PC-9 (cell line): ENCODE results near the gene TMEM270. TPM values are rescaled to one million over a fixed set of nuclear protein-coding genes. Genes with fewer than 3 reads are reported as not detected.

Experiments used
- Bru-seq: library from RNA; stranded (reverse); fragments of 400-500 nt; gene quantifications from one replicate; lab custom pipeline; 2021; lab: Mats Ljungman, UMichigan
- BruChase-seq, 2 experiments: library from RNA; stranded (reverse); fragments of 400-500 nt; gene quantifications; one replicate each; lab custom pipeline; 2021; lab: Mats Ljungman, UMichigan
- BruUV-seq: library from RNA; stranded (reverse); fragments of 400-500 nt; replicated peaks from 2 replicates; lab custom pipeline; 2021; lab: Mats Ljungman, UMichigan
- CTCF ChIA-PET: fragments of 300-600 bp; sonication (Branson Sonifier 250); formaldehyde crosslinking; loops from one replicate; lab custom pipeline; 2022; ENCODE audit warnings: antibody characterized with exemption; lab: Charles Lee
- POLR2A ChIA-PET: fragments of 300-600 bp; sonication (Branson Sonifier 250); formaldehyde crosslinking; loops from one replicate; lab custom pipeline; 2022; ENCODE audit warnings: antibody characterized with exemption; ENCODE audit not compliant: unreplicated experiment; lab: Charles Lee
- DNase-seq, 2 experiments: peaks; one replicate each; pipeline versions ENCODE4 v3.0.0 to v3.0.0-alpha.2; 2015 to 2022; ENCODE audit warnings: mixed read lengths in 1 of 2
- H2AFZ ChIP-seq: fragments of 200-600 bp; sonication (generic); 2 replicates; pipeline ENCODE4 v1.8.1; 2017; ENCODE audit warnings: antibody characterized with exemption
- H3F3A ChIP-seq: fragments of 200-600 bp; sonication (generic); 2 replicates; pipeline ENCODE4 v1.8.1; 2017; ENCODE audit warnings: antibody characterized with exemption, mild to moderate bottlenecking, low read depth; ENCODE audit not compliant: insufficient read depth
- H3K27ac ChIP-seq: fragments of 200-600 bp; sonication (generic); 2 replicates; pipeline ENCODE4 v1.6.1; 2016; ENCODE audit warnings: mixed run types
- H3K27me3 ChIP-seq: fragments of 200-600 bp; sonication (generic); 2 replicates; pipeline ENCODE4 v1.6.1; 2016; ENCODE audit warnings: low read depth, mixed run types; ENCODE audit not compliant: insufficient read depth
- H3K36me3 ChIP-seq: fragments of 200-600 bp; sonication (generic); 2 replicates; pipeline ENCODE4 v1.6.1; 2016; ENCODE audit warnings: low read depth, mixed run types
- H3K4me1 ChIP-seq: fragments of 200-600 bp; sonication (generic); replicated peaks from 2 replicates; pipeline ENCODE4 v1.6.1; 2016; ENCODE audit warnings: mixed run types; ENCODE audit not compliant: insufficient read depth
- H3K4me2 ChIP-seq: fragments of 200-600 bp; sonication (generic); 2 replicates; pipeline ENCODE4 v1.6.1; 2017; ENCODE audit warnings: mixed run types
- H3K4me3 ChIP-seq: fragments of 200-600 bp; sonication (generic); 2 replicates; pipeline ENCODE4 v1.6.1; 2016; ENCODE audit warnings: mixed run types
- H3K79me2 ChIP-seq: fragments of 200-600 bp; sonication (generic); 2 replicates; pipeline ENCODE4 v1.6.1; 2017; ENCODE audit warnings: low read depth, mixed run types
- H3K9me2 ChIP-seq: fragments of 200-600 bp; sonication (generic); 2 replicates; pipeline ENCODE4 v1.8.1; 2017; ENCODE audit warnings: mild to moderate bottlenecking; ENCODE audit not compliant: insufficient read depth
- H3K9me3 ChIP-seq: fragments of 200-600 bp; sonication (generic); 2 replicates; pipeline ENCODE4 v1.8.1; 2016; ENCODE audit warnings: low read depth; ENCODE audit not compliant: insufficient read depth
- H4K20me1 ChIP-seq: fragments of 200-600 bp; sonication (generic); 2 replicates; pipeline ENCODE4 v1.8.1; 2017; ENCODE audit not compliant: insufficient read depth
- EZH2 ChIP-seq: fragments of 200-600 bp; sonication (generic); IDR thresholded peaks from 2 replicates; pipeline ENCODE4 v1.8.0; 2017; ENCODE audit warnings: antibody characterized with exemption, low read depth
- intact Hi-C: fragments of 100-400 bp; cut with micrococcal nuclease; formaldehyde crosslinking; loops from one replicate; pipeline ENCODE4 v1.10.0; 2022; ENCODE audit not compliant: unreplicated experiment
- long read RNA-seq: library from polyadenylated mRNA; stranded (forward); transcript quantifications from one replicate; pipeline ENCODE4 v2.0.0, GENCODE V29; 2022
- total RNA-seq: library from RNA; stranded (reverse); gene quantifications from 2 replicates; pipeline ENCODE4 v1.2.3, GENCODE V29; 2021
- TF ChIP-seq, protein P1 (sequence below): fragments of 200-600 bp; sonication (generic); conservative IDR thresholded peaks from 2 replicates; pipeline ENCODE4 v1.6.1; 2017; ENCODE audit warnings: mixed run types, antibody characterized with exemption, mild to moderate bottlenecking, moderate library complexity

TMEM270 gene
- total RNA-seq (0.48 and 0.72 TPM in 2 replicates), Bru-seq, nascent RNA (percentile 14 among the genes with signal in this experiment), BruChase-seq, experiment 1, labeled RNA remaining after a 2-hour chase (percentile 11 among the genes with signal in this experiment), BruChase-seq, experiment 2, labeled RNA remaining after a 6-hour chase (percentile 20 among the genes with signal in this experiment)
- long read RNA-seq, partial matches to known transcripts = 0 of 5 reads
- long read RNA-seq, other reads (novel, unspliced or antisense) = 5 of 5 reads

- Histone ChIP-seq H4K20me1 (no peaks in the 10 kb centered on the region), H3K9me2 (no peaks in the 10 kb centered on the region), H3F3A (peaks cover 19% of the 10 kb centered on the region; the same call in 1 of the 2 replicates), H3K4me3 (no peak within 1 kb of the TSS), H3K4me1 (peaks cover 6% of the 10 kb centered on the region; the same call in 1 of the 2 replicates), H2AFZ (no peak within 1 kb of the TSS), H3K36me3 (no peaks in the 10 kb centered on the region), H3K27ac (no peak within 1 kb of the TSS), H3K4me2 (no peak within 1 kb of the TSS), H3K79me2 (no peaks in the 10 kb centered on the region), H3K27me3 (no peaks in the 10 kb centered on the region), H3K9me3 (no peaks in the 10 kb centered on the region)
- DNase-seq = no peak
- CTCF ChIA-PET = no interaction called here
- POLR2A ChIA-PET = no interaction called here
- no TSS peak for BruUV-seq
- intact Hi-C loops = no loop called here
- no peak for TF ChIP-seq EZH2
- TF ChIP-seq, protein P1, sequence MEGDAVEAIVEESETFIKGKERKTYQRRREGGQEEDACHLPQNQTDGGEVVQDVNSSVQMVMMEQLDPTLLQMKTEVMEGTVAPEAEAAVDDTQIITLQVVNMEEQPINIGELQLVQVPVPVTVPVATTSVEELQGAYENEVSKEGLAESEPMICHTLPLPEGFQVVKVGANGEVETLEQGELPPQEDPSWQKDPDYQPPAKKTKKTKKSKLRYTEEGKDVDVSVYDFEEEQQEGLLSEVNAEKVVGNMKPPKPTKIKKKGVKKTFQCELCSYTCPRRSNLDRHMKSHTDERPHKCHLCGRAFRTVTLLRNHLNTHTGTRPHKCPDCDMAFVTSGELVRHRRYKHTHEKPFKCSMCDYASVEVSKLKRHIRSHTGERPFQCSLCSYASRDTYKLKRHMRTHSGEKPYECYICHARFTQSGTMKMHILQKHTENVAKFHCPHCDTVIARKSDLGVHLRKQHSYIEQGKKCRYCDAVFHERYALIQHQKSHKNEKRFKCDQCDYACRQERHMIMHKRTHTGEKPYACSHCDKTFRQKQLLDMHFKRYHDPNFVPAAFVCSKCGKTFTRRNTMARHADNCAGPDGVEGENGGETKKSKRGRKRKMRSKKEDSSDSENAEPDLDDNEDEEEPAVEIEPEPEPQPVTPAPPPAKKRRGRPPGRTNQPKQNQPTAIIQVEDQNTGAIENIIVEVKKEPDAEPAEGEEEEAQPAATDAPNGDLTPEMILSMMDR = no peak
These were observed at the start of gene TMEM270 for GRCh38 chr7:73860859-73861258. TMEM270 (plus strand) TSS chr7:73861159; CDS start chr7:73861195, 36 bp downstream.

DNA sequence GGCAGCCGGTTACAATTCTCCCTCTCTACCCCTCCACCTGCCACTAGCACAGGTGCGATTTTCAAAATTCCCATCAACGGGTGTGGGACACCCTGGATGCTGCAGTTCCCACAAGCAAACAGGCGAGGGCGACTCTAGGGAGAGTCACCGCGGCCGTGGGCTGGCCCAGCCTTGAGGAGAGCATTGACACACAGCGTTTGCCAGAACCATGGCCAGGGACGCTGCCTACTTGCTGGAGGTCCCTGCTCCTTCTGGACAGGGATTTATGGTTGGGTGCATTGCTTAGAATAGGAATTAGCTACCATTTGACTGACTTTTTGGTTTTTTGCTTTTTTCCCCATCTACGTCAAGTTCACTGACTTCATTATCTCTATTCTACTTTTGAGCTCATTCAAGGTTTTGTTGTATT, 49.2 kb upstream of the TMEM270 start:
- Histone ChIP-seq H3K36me3 (no peaks in the 10 kb centered on the region), H3K9me3 (no peaks in the 10 kb centered on the region), H3K27ac (no peak overlapping the region), H3K4me2 (no peak overlapping the region), H3K27me3 (no peaks in the 10 kb centered on the region), H3K4me3 (no peak overlapping the region), H3K9me2 (no peaks in the 10 kb centered on the region), H2AFZ (no peak overlapping the region), H3K4me1 (peaks cover 22% of the 10 kb centered on the region), H4K20me1 (no peaks in the 10 kb centered on the region), H3F3A (peaks cover 14% of the 10 kb centered on the region; the same call in 1 of the 2 replicates), H3K79me2 (no peaks in the 10 kb centered on the region)
- BruUV-seq = no TSS peak
- peak; percentile 55 to 75 for DNase-seq
- ChIA-PET CTCF (interaction anchor here (0.6 to 1.8 kb wide), 6 partner anchors 8 to 291 kb away, joined by 3 to 7 read pairs (median 4); no protein-coding TSS in a partner anchor), POLR2A (no interaction called here)
- intact Hi-C loops = loop anchor here (1.0 kb wide), 3 partner anchors 11 to 44 kb away; no protein-coding TSS in a partner anchor
- no peak for TF ChIP-seq EZH2
- TF ChIP-seq, protein P1 = peak; percentile 89

DNA sequence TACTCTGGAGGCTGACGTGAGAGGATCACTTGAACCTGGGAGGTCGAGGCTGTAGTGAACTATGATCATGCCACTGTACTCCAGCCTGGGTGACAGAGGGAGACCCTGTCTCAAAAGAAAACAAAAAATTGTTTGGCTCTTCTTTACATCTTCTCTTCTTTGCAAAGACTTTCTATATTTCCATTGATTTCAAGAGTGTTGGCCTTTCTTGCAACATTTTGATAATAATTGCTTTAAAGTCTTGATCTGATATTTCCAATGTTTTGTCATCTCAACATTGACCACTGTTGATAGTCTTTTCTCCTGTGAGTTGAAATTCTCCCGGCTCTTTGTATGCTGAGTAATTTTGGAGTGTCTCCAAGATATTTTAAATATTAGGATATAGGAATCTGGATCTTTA, 48.0 kb upstream of the TMEM270 start:
- ChIA-PET POLR2A (interaction anchor here (0.6 kb wide), 1 partner anchor 9 kb away, joined by 5 read pairs; no protein-coding TSS in a partner anchor), CTCF (no interaction called here)
- Histone ChIP-seq H4K20me1 (no peaks in the 10 kb centered on the region), H3K4me2 (no peak overlapping the region), H3K9me2 (no peaks in the 10 kb centered on the region), H3K9me3 (no peaks in the 10 kb centered on the region), H3K27me3 (no peaks in the 10 kb centered on the region), H3F3A (peaks cover 14% of the 10 kb centered on the region; the same call in 1 of the 2 replicates), H3K79me2 (no peaks in the 10 kb centered on the region), H3K36me3 (no peaks in the 10 kb centered on the region), H3K27ac (peak overlapping the region; percentile 16; the same call in 1 of the 2 replicates), H3K4me1 (peaks cover 27% of the 10 kb centered on the region), H2AFZ (no peak overlapping the region), H3K4me3 (no peak overlapping the region)
- TF ChIP-seq, protein P1 = no peak
- no peak for TF ChIP-seq EZH2
- DNase-seq = no peak
- no TSS peak for BruUV-seq
- intact Hi-C loops = no loop called here
